PC-9 (cell line): ENCODE results near the gene PTPN21.

Experiments used
- EZH2 ChIP-seq: fragments of 200-600 bp; sonication (generic); IDR thresholded peaks from 2 replicates; pipeline ENCODE4 v1.8.0; 2017; ENCODE audit warnings: antibody characterized with exemption, low read depth
- TF ChIP-seq, protein P1 (sequence below): fragments of 200-600 bp; sonication (generic); conservative IDR thresholded peaks from 2 replicates; pipeline ENCODE4 v1.6.1; 2017; ENCODE audit warnings: mixed run types, antibody characterized with exemption, mild to moderate bottlenecking, moderate library complexity

DNA sequence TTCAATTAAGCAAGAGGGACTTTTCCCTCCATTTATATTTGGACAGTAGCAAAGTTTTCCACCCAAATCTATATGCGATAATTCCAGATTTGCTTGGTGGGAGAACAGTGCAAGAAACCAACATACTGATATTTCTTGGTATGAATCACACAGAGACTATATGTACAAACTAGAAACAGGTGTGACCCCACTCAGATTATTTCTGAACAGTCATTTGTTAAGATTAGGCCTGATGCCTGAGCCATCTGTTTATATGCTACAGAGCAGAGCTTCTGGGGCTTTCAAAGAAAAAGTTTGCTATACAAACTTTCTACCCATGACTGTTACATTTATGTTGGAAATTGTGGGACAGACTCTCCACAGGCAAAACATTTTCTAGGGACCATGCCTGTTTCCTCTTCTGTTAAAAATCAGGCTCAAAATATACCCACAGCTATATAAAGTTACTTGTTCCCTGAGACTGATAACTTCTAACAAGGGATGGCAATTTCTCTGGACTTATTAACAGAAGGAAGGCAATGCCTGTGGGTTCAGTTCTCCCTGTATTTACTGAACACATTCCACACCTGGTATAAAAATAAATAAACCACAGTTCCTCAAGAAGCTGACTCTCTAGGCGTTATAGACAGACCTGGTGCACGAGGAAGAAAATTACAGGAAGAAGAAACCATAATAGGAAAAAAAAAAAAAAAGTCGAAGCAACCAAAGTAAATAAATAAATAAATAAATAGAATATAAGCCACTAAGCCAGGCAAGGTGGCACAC is 8.0 kb downstream of the PTPN21 start:
- TF ChIP-seq, protein P1, sequence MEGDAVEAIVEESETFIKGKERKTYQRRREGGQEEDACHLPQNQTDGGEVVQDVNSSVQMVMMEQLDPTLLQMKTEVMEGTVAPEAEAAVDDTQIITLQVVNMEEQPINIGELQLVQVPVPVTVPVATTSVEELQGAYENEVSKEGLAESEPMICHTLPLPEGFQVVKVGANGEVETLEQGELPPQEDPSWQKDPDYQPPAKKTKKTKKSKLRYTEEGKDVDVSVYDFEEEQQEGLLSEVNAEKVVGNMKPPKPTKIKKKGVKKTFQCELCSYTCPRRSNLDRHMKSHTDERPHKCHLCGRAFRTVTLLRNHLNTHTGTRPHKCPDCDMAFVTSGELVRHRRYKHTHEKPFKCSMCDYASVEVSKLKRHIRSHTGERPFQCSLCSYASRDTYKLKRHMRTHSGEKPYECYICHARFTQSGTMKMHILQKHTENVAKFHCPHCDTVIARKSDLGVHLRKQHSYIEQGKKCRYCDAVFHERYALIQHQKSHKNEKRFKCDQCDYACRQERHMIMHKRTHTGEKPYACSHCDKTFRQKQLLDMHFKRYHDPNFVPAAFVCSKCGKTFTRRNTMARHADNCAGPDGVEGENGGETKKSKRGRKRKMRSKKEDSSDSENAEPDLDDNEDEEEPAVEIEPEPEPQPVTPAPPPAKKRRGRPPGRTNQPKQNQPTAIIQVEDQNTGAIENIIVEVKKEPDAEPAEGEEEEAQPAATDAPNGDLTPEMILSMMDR: no peak
- no peak for TF ChIP-seq EZH2
